GM12891 (cell line): ENCODE measurements around the gene FTSJ3.

ENCODE experiments used
- POLR2A ChIP-seq: IDR thresholded peaks from 2 replicates; pipeline ENCODE4 v1.6.1; 2011; ENCODE audit warnings: low read depth, low read length, control low read depth
- POLR2AphosphoS5 ChIP-seq: IDR thresholded peaks from 2 replicates; pipeline ENCODE4 v1.6.1; 2011; ENCODE audit warnings: low read depth, low read length, control low read depth
- TAF1 ChIP-seq: IDR thresholded peaks from 2 replicates; pipeline ENCODE4 v1.6.1; 2011; ENCODE audit warnings: low read depth, low read length, control low read depth

DNA sequence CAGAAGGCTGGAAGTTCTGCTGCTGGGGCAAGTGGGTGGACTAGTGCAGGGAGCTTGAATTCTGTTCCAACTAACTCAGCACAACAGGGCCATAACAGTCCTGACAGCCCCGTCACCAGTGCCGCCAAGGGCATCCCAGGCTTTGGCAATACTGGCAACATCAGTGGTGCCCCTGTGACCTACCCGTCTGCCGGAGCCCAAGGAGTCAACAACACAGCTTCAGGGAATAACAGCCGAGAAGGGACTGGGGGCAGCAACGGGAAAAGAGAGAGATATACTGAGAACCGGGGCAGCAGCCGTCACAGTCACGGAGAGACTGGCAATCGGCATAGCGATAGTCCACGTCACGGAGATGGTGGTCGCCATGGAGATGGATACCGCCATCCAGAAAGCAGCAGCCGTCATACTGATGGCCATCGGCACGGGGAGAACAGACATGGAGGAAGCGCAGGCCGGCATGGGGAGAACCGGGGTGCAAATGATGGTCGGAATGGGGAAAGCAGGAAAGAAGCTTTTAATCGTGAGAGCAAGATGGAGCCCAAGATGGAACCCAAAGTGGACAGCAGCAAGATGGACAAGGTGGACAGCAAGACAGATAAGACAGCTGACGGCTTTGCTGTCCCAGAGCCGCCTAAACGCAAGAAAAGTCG is 9.6 kb downstream of the FTSJ3 start:
- peak; percentile 28; the same call in 1 of the 2 replicates for TF ChIP-seq POLR2A
- TF ChIP-seq POLR2AphosphoS5: no peak
- no peak for TF ChIP-seq TAF1
